PFSK-1 (cell line): ENCODE data around the gene FBXL13.

Source experiments
- POLR2AphosphoS5 ChIP-seq: IDR thresholded peaks from 2 replicates; pipeline ENCODE4 v1.6.1; 2012; ENCODE audit warnings: low read depth, mild to moderate bottlenecking, control low read depth, low read length, moderate library complexity
- SIN3A ChIP-seq: IDR thresholded peaks from 2 replicates; pipeline ENCODE4 v1.6.1; 2012; ENCODE audit warnings: mild to moderate bottlenecking, low read length, moderate library complexity, borderline replicate concordance; ENCODE audit not compliant: insufficient read depth
- TAF1 ChIP-seq: IDR thresholded peaks from 2 replicates; pipeline ENCODE4 v1.6.1; 2012; ENCODE audit warnings: low read length, control low read depth, borderline replicate concordance; ENCODE audit not compliant: insufficient read depth
- TF ChIP-seq, protein P1 (sequence below), 2 experiments: IDR thresholded peaks; 2 replicates each; pipeline versions ENCODE4 v1.6.1 to v1.8.0; 2011 to 2012; ENCODE audit warnings: low read depth in 2 of 2, low read length in 2 of 2, control low read depth in 1 of 2, inconsistent platforms in 1 of 2, mild to moderate bottlenecking in 1 of 2, moderate library complexity in 1 of 2; ENCODE audit not compliant: insufficient read depth in 1 of 2

DNA sequence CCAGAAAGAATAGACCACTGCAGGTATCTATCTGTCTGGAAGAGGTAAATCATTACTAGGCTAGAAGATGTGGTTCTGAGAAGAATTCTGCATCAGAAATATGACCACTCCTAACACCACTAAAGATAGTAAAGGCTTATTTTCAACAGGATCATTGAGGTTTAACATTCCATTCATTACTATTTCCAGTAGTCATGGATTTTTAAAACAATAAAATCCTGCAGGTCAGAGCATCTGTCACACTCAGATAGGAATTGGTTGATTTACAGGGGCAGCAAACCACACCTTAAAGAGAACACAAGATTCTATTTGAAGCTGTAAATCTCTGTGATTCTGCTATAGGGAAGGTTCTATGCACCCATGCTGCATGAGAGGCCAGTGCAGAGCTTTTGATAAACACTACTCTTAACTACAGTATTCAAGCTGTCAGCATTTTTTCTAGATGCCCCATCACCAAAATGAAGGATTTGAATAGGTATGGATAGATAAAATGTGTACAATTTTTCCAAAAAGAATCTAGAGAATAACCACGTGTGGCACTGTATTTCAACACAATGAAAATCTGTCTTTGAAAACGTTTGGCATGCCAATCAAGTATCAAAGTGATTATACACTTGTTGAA is 147.2 kb downstream of the FBXL13 start:
- TF ChIP-seq, protein P1, sequence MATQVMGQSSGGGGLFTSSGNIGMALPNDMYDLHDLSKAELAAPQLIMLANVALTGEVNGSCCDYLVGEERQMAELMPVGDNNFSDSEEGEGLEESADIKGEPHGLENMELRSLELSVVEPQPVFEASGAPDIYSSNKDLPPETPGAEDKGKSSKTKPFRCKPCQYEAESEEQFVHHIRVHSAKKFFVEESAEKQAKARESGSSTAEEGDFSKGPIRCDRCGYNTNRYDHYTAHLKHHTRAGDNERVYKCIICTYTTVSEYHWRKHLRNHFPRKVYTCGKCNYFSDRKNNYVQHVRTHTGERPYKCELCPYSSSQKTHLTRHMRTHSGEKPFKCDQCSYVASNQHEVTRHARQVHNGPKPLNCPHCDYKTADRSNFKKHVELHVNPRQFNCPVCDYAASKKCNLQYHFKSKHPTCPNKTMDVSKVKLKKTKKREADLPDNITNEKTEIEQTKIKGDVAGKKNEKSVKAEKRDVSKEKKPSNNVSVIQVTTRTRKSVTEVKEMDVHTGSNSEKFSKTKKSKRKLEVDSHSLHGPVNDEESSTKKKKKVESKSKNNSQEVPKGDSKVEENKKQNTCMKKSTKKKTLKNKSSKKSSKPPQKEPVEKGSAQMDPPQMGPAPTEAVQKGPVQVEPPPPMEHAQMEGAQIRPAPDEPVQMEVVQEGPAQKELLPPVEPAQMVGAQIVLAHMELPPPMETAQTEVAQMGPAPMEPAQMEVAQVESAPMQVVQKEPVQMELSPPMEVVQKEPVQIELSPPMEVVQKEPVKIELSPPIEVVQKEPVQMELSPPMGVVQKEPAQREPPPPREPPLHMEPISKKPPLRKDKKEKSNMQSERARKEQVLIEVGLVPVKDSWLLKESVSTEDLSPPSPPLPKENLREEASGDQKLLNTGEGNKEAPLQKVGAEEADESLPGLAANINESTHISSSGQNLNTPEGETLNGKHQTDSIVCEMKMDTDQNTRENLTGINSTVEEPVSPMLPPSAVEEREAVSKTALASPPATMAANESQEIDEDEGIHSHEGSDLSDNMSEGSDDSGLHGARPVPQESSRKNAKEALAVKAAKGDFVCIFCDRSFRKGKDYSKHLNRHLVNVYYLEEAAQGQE (IDR thresholded peaks at IDR 0.05; ENCODE audit: insufficient read depth in 1 of 2, low read depth in 2 of 2, low read length in 2 of 2): no peak
- TF ChIP-seq SIN3A (no peak), TAF1 (no peak), POLR2AphosphoS5 (no peak)
